ENCODE data around the gene PRMT6.

The PRMT6 gene

GRCh38 chr1:107095647-107096046, 39.2 kb downstream of the PRMT6 start:
- DNase-seq, result no peak

GRCh38 chr1:107096690-107097089, 40.2 kb downstream of the PRMT6 start:
- DNase-seq, result no peak

- DNase-seq, result no peak
Measured at GRCh38 chr1:107098961-107099360, 42.5 kb downstream of the PRMT6 start.

- DNase-seq, result no peak
Measured at GRCh38 chr1:107100331-107100984, 44.0 kb downstream of the PRMT6 start.

- no peak for DNase-seq
Measured at GRCh38 chr1:107105914-107106313, 49.4 kb downstream of the PRMT6 start.
